SU-DHL-6 (cell line): Measurements from ENCODE around the gene NUDT8.

ENCODE experiments used
- H2AFZ ChIP-seq: fragments of 200-600 bp; sonication (generic); 2 replicates; pipeline ENCODE4 v1.6.1; 2014; ENCODE audit warnings: low read depth, mild to moderate bottlenecking, moderate library complexity, mixed read lengths, antibody characterized with exemption, low read length; ENCODE audit not compliant: severe bottlenecking
- H3F3A ChIP-seq: fragments of 200-600 bp; shearing (Covaris generic); 2 replicates; pipeline ENCODE4 v1.6.0; 2016; ENCODE audit warnings: antibody characterized with exemption, mild to moderate bottlenecking; ENCODE audit not compliant: insufficient read depth
- H3K27ac ChIP-seq: fragments of 200-600 bp; sonication (generic); 2 replicates; pipeline ENCODE4 v1.5.1; 2016; ENCODE audit warnings: low read depth, mild to moderate bottlenecking, low read length, moderate library complexity, mixed read lengths
- H3K27me3 ChIP-seq: fragments of 200-600 bp; sonication (generic), shearing (Covaris generic); 2 replicates; pipeline ENCODE4 v1.6.0; 2014; ENCODE audit warnings: mild to moderate bottlenecking, low read length
- H3K36me3 ChIP-seq: fragments of 200-600 bp; sonication (generic); 2 replicates; pipeline ENCODE4 v1.6.1; 2014; ENCODE audit warnings: mild to moderate bottlenecking, low read length, mixed read lengths
- H3K4me2 ChIP-seq: fragments of 300-600, 200-600 bp; shearing (Covaris generic), sonication (generic); 2 replicates; pipeline ENCODE4 v1.6.0; 2014; ENCODE audit warnings: low read length, low read depth, mild to moderate bottlenecking; ENCODE audit not compliant: poor library complexity, severe bottlenecking
- H3K4me3 ChIP-seq: fragments of 200-600 bp; sonication (generic); 2 replicates; pipeline ENCODE4 v1.5.1; 2014; ENCODE audit warnings: antibody characterized with exemption, low read length, mild to moderate bottlenecking, mixed read lengths; ENCODE audit not compliant: insufficient read depth, poor library complexity, severe bottlenecking
- H3K79me2 ChIP-seq: fragments of 200-600 bp; sonication (generic); 2 replicates; pipeline ENCODE4 v1.6.1; 2014; ENCODE audit warnings: mild to moderate bottlenecking, low read length, moderate library complexity; ENCODE audit not compliant: insufficient read depth
- H3K9ac ChIP-seq: fragments of 200-600 bp; sonication (generic); 2 replicates; pipeline ENCODE4 v1.7.0; 2014; ENCODE audit warnings: mild to moderate bottlenecking, low read length
- H3K9me2 ChIP-seq: fragments of 200-600 bp; sonication (generic); replicated peaks from 2 replicates; pipeline ENCODE4 v1.6.1; 2014; ENCODE audit warnings: low read length; ENCODE audit not compliant: insufficient read depth
- H3K9me3 ChIP-seq: fragments of 200-600 bp; sonication (generic); 2 replicates; pipeline ENCODE4 v1.6.1; 2014; ENCODE audit warnings: low read length, mixed read lengths; ENCODE audit not compliant: insufficient read depth
- H4K20me1 ChIP-seq: fragments of 200-600 bp; sonication (generic); 2 replicates; pipeline ENCODE4 v1.6.1; 2014; ENCODE audit warnings: low read depth, mild to moderate bottlenecking, antibody characterized with exemption, low read length, moderate library complexity, mixed read lengths
- EZH2phosphoT487 ChIP-seq: fragments of 200-600 bp; sonication (generic), shearing (Covaris generic); conservative IDR thresholded peaks from 2 replicates; pipeline ENCODE4 v1.6.1; 2018; ENCODE audit warnings: mild to moderate bottlenecking, antibody characterized with exemption, low read length, moderate library complexity, mixed read lengths
- TF ChIP-seq, protein P1 (sequence below): fragments of 200-600 bp; sonication (generic); IDR thresholded peaks from one replicate; pipeline ENCODE4 v1.5.1; 2017; ENCODE audit warnings: antibody characterized with exemption, mild to moderate bottlenecking, low read length, moderate library complexity; ENCODE audit not compliant: insufficient read depth, poor library complexity, severe bottlenecking

Gene NUDT8

DNA sequence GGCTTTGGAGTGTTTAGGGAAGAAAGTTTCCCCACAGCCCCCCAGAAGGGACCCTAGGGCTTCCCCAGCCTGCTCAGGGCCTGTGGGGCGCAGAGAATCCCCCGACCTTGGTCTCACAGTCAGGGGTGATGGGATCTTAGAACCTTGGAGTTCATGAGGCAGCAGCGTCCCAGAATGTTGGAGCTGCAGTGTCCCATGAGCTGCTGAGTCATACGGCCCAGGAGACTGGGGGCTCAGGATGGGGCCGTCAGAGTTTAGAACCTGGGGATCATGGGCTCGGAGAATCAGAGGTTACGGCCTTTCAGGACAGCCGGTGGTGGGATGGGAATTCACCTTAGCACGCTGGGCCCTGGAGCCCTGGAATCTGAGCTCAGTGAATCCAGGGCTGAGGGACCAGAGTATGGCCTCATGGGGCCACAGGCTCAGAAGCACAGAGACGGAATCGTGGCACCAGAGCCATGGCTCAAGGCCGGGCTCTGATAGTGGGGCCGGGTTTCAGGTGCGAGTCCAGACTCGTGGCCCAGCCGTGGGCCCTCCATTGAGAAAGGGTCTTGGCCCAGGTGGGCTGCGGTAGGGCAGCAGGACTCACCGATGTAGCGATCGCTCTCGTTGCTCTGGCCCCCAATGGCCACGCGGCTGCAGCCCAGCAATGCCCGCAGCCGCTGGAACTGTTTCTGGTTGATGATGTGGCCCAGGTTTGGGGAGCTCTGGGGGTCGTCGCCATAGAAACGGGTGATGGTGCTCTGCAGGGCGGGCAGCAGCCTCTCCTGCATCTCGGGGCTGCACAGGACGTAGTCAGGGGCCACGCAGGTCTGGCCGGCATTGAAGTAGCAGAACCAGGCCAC is 35.2 kb upstream of the NUDT8 start:
- no peaks in the 10 kb centered on the region for H3K27me3 ChIP-seq
- H3K4me2 ChIP-seq = no peak overlapping the region
- H3K79me2 ChIP-seq = no peaks in the 10 kb centered on the region
- no peaks in the 10 kb centered on the region for H3K36me3 ChIP-seq
- H3F3A ChIP-seq = 0 out of 2 replicates have a peak, but pooled peaks cover 4% of the 10 kb centered on the region
- no peaks in the 10 kb centered on the region for H3K9me3 ChIP-seq
- no peaks in the 10 kb centered on the region for H4K20me1 ChIP-seq
- no peak overlapping the region for H3K9ac ChIP-seq
- no peak overlapping the region for H3K27ac ChIP-seq
- no peaks in the 10 kb centered on the region for H3K9me2 ChIP-seq
- TF ChIP-seq, protein P1, sequence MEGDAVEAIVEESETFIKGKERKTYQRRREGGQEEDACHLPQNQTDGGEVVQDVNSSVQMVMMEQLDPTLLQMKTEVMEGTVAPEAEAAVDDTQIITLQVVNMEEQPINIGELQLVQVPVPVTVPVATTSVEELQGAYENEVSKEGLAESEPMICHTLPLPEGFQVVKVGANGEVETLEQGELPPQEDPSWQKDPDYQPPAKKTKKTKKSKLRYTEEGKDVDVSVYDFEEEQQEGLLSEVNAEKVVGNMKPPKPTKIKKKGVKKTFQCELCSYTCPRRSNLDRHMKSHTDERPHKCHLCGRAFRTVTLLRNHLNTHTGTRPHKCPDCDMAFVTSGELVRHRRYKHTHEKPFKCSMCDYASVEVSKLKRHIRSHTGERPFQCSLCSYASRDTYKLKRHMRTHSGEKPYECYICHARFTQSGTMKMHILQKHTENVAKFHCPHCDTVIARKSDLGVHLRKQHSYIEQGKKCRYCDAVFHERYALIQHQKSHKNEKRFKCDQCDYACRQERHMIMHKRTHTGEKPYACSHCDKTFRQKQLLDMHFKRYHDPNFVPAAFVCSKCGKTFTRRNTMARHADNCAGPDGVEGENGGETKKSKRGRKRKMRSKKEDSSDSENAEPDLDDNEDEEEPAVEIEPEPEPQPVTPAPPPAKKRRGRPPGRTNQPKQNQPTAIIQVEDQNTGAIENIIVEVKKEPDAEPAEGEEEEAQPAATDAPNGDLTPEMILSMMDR = no peak
- TF ChIP-seq EZH2phosphoT487 = no peak
- no peak overlapping the region for H2AFZ ChIP-seq
- no peak overlapping the region for H3K4me3 ChIP-seq

GRCh38 chr11:67664213-67664585 is 34.5 kb upstream of the NUDT8 start:
- Histone ChIP-seq H3K36me3 (no peaks in the 10 kb centered on the region), H2AFZ (no peak overlapping the region), H3K9me3 (no peaks in the 10 kb centered on the region), H3K27me3 (no peaks in the 10 kb centered on the region), H3K9me2 (no peaks in the 10 kb centered on the region), H3F3A (peaks cover 6% of the 10 kb centered on the region), H3K79me2 (no peaks in the 10 kb centered on the region), H3K4me2 (no peak overlapping the region), H4K20me1 (no peaks in the 10 kb centered on the region), H3K9ac (no peak overlapping the region), H3K27ac (no peak overlapping the region), H3K4me3 (no peak overlapping the region)
- TF ChIP-seq, protein P1 = no peak
- TF ChIP-seq EZH2phosphoT487 = no peak

GRCh38 chr11:67663532-67664212 is 33.9 kb upstream of the NUDT8 start:
- Histone ChIP-seq H2AFZ (no peak overlapping the region), H4K20me1 (no peaks in the 10 kb centered on the region), H3K9me2 (no peaks in the 10 kb centered on the region), H3K4me2 (no peak overlapping the region), H3K27me3 (no peaks in the 10 kb centered on the region), H3K4me3 (no peak overlapping the region), H3K79me2 (no peaks in the 10 kb centered on the region), H3K36me3 (no peaks in the 10 kb centered on the region), H3K9ac (no peak overlapping the region), H3K27ac (no peak overlapping the region), H3F3A (peaks cover 12% of the 10 kb centered on the region), H3K9me3 (no peaks in the 10 kb centered on the region)
- TF ChIP-seq, protein P1 = no peak
- TF ChIP-seq EZH2phosphoT487 = no peak
